B cell (primary cell): ENCODE measurements around the gene RIPOR2. TPM values are rescaled to one million over a fixed set of nuclear protein-coding genes. Genes with fewer than 3 reads are reported as not detected.
A peak's percentile ranks its signal among the peaks of the same experiment; 100 is the strongest.

Experiments
- ATAC-seq: fragments of 200-7000 bp; cut with Tn5 transposase; one replicate; pipeline ENCODE4 v1.10.0; 2021; ENCODE audit warnings: low read depth, mild to moderate bottlenecking, moderate number of reproducible peaks, moderate library complexity
- CTCF ChIA-PET: fragments of 350-600 bp; sonication (Branson Sonifier 250); formaldehyde crosslinking; loops from one replicate; lab custom pipeline; 2021; ENCODE audit warnings: antibody characterized with exemption, inconsistent platforms; lab: Charles Lee
- POLR2A ChIA-PET: fragments of 350-600 bp; sonication (Branson Sonifier 250); formaldehyde crosslinking; loops from one replicate; lab custom pipeline; 2021; ENCODE audit warnings: antibody characterized with exemption; lab: Charles Lee
- DNase-seq: peaks from one replicate; pipeline ENCODE4 v3.0.0; 2013
- H2AFZ ChIP-seq: 2 replicates; pipeline ENCODE4 v1.6.1; 2012; ENCODE audit warnings: mild to moderate bottlenecking, low read depth, low read length; ENCODE audit not compliant: insufficient read depth, poor library complexity, severe bottlenecking
- H3K27ac ChIP-seq, 2 donors: 1 replicate in 1 of 2; 2 replicates in 1 of 2; pipeline ENCODE4 v1.5.1; 2012 to 2013; ENCODE audit warnings: low read length in 2 of 2, mild to moderate bottlenecking in 2 of 2, moderate library complexity in 1 of 2
- H3K27me3 ChIP-seq, 4 experiments: fragments of 200-600 bp in 1 of 4; sonication (generic) in 1 of 4; replicated peaks in 1 of 4; 1 replicate in 2 of 4; 2 replicates in 2 of 4; pipeline versions ENCODE4 v1.6.1 to v1.7.0; 2013 to 2016; ENCODE audit warnings: low read length in 3 of 4, mild to moderate bottlenecking in 2 of 4, mixed read lengths in 1 of 4, moderate library complexity in 1 of 4; ENCODE audit not compliant: insufficient read depth in 4 of 4, control insufficient read depth in 3 of 4; ENCODE audit errors: control extremely low read depth in 1 of 4
- H3K36me3 ChIP-seq, 2 experiments: replicated peaks in 1 of 2; 1 replicate in 1 of 2; 2 replicates in 1 of 2; pipeline versions ENCODE4 v1.6.1 to v1.7.1; 2013; ENCODE audit warnings: low read length in 1 of 2; ENCODE audit not compliant: insufficient read depth in 2 of 2, control insufficient read depth in 1 of 2; ENCODE audit errors: control extremely low read depth in 1 of 2, extremely low read depth in 1 of 2
- H3K4me1 ChIP-seq, 2 donors: fragments of 200-600 bp in 1 of 2; sonication (generic) in 1 of 2; 1 replicate in 1 of 2; 2 replicates in 1 of 2; pipeline versions ENCODE4 v1.5.1 to v1.6.1; 2013 to 2017; ENCODE audit warnings: low read length in 2 of 2; ENCODE audit not compliant: control insufficient read depth in 2 of 2, insufficient read depth in 2 of 2
- H3K4me2 ChIP-seq: replicated peaks from 2 replicates; pipeline ENCODE3; 2012; ENCODE audit warnings: mild to moderate bottlenecking, low read depth, low read length; ENCODE audit not compliant: poor library complexity, severe bottlenecking
- H3K4me3 ChIP-seq, 5 experiments: fragments of 200-600 bp in 1 of 5; sonication (generic) in 1 of 5; 1 replicate in 3 of 5; 2 replicates in 2 of 5; pipeline versions ENCODE4 v1.5.1 to v1.7.0; 2011 to 2016; ENCODE audit warnings: low read length in 4 of 5, mild to moderate bottlenecking in 4 of 5, low read depth in 2 of 5, control low read depth in 1 of 5, moderate library complexity in 1 of 5; ENCODE audit not compliant: insufficient read depth in 1 of 5; ENCODE audit errors: control extremely low read depth in 1 of 5, extremely low read depth in 1 of 5
- H3K79me2 ChIP-seq: fragments of 200-600 bp; sonication (generic); one replicate; pipeline ENCODE4 v1.6.0; 2016; ENCODE audit warnings: low read length; ENCODE audit not compliant: control insufficient read depth, insufficient read depth
- H3K9ac ChIP-seq: fragments of 200-600 bp; sonication (generic); 2 replicates; pipeline ENCODE4 v1.6.1; 2017; ENCODE audit warnings: mild to moderate bottlenecking, low read length, moderate library complexity
- H3K9me3 ChIP-seq, 3 donors: one replicate each; pipeline versions ENCODE4 v1.6.1 to v1.7.1; 2013; ENCODE audit warnings: low read length in 2 of 3; ENCODE audit not compliant: control insufficient read depth in 2 of 3, insufficient read depth in 1 of 3; ENCODE audit errors: control extremely low read depth in 1 of 3
- H4K20me1 ChIP-seq: 2 replicates; pipeline ENCODE4 v1.6.0; 2012; ENCODE audit warnings: mild to moderate bottlenecking, low read length; ENCODE audit not compliant: insufficient read depth, control insufficient read depth, poor library complexity, severe bottlenecking
- H3K27ac Mint-ChIP-seq: one replicate; pipeline ENCODE4 v1.8.0; 2021; ENCODE audit warnings: mixed read lengths
- H3K27me3 Mint-ChIP-seq: one replicate; pipeline ENCODE4 v1.8.0; 2021; ENCODE audit warnings: mixed read lengths
- H3K4me1 Mint-ChIP-seq: one replicate; pipeline ENCODE4 v1.8.0; 2021; ENCODE audit warnings: mixed read lengths
- H3K4me3 Mint-ChIP-seq: one replicate; pipeline ENCODE4 v1.8.0; 2021; ENCODE audit warnings: mixed read lengths
- H3K9me3 Mint-ChIP-seq: one replicate; pipeline ENCODE4 v1.8.0; 2022; ENCODE audit warnings: mixed read lengths; ENCODE audit not compliant: insufficient read depth
- CTCF ChIP-seq: fragments of 200-600 bp; IDR thresholded peaks from one replicate; pipeline ENCODE4 v1.8.0; 2022; ENCODE audit warnings: antibody characterized with exemption, mild to moderate bottlenecking
- EZH2 ChIP-seq: IDR thresholded peaks from 2 replicates; pipeline ENCODE4 v1.6.1; 2012; ENCODE audit warnings: borderline replicate concordance, low read depth, mild to moderate bottlenecking, moderate library complexity, low read length; ENCODE audit not compliant: insufficient read depth, poor library complexity, severe bottlenecking
- WGBS: methylation state at CpG from one replicate; pipeline ENCODE4 v1.1.5; 2013; ENCODE audit warnings: missing lambda C conversion rate; ENCODE audit not compliant: insufficient coverage; 5-methylcytosine and 5-hydroxymethylcytosine counted together
- intact Hi-C: fragments of 100-400 bp; cut with micrococcal nuclease; formaldehyde crosslinking; loops from one replicate; pipeline ENCODE4 v1.10.0; 2022
- polyA plus RNA-seq: library from polyadenylated mRNA; depleted of rRNA; stranded (reverse); fragments of >200 nt; gene quantifications from 2 replicates; pipeline ENCODE4 v1.2.3, GENCODE V29; 2012
- total RNA-seq, 2 donors: library from RNA; stranded (reverse); fragments of 120-200 nt in 1 of 2; gene quantifications; 1 replicate in 1 of 2; 2 replicates in 1 of 2; pipeline versions ENCODE4 v1.2.3 to v1.2.4, GENCODE V29; 2013 to 2022

RIPOR2 gene
- total and polyA plus RNA-seq, 2 donors (not counting 1 experiment from before 2014, with no cell fraction given): 300 to 430 TPM

GRCh38 chr6:24931718-24932691 is 3.8 kb downstream of the RIPOR2 start:
- DNase-seq: peak; percentile 74
- H3K9ac ChIP-seq: peak overlapping the region; percentile 84
- H3K4me3 ChIP-seq: peak overlapping the region; percentile 72 to 100 (median 86)
- ATAC-seq: peak; percentile 38
- peak overlapping the region; percentile 74 to 93 for H3K27ac ChIP-seq
- ChIA-PET POLR2A (interaction anchor here (0.9 to 10.0 kb wide), 8 partner anchors 20 to 85 kb away, joined by 3 to 229 read pairs (median 4); no protein-coding TSS in a partner anchor), CTCF (interaction anchor here (0.9 to 19.0 kb wide), 22 partner anchors 12 to 94 kb away, joined by 3 to 465 read pairs (median 19); no protein-coding TSS in a partner anchor)
- Mint-ChIP-seq H3K27ac (peak overlapping the region; percentile 90), H3K4me3 (peak overlapping the region; percentile 95), H3K9me3 (peaks cover 4% of the 10 kb centered on the region), H3K4me1 (peaks cover 67% of the 10 kb centered on the region), H3K27me3 (no peaks in the 10 kb centered on the region)
- H3K36me3 ChIP-seq: peaks cover 5 to 70% of the 10 kb centered on the region in 2 experiments
- TF ChIP-seq EZH2 (no peak), CTCF (no peak)
- intact Hi-C loops: loop anchor here (1.0 to 5.0 kb wide), 5 partner anchors 8 to 140 kb away; no protein-coding TSS in a partner anchor
- WGBS: 13% methylated on average over 4 of the region's 7 CpGs
- no peak overlapping the region for H2AFZ ChIP-seq
- peaks cover 52% of the 10 kb centered on the region for H4K20me1 ChIP-seq
- no peaks in the 10 kb centered on the region for H3K27me3 ChIP-seq
- H3K4me2 ChIP-seq: peak overlapping the region; percentile 77
- H3K9me3 ChIP-seq: no peaks in the 10 kb centered on the region
- H3K4me1 ChIP-seq: peaks cover 54 to 55% of the 10 kb centered on the region in 2 donors
- H3K79me2 ChIP-seq: peaks cover 96% of the 10 kb centered on the region
